Neural cell (in vitro differentiated cells): ENCODE results near the gene ZDHHC14. TPM values are rescaled to one million over a fixed set of nuclear protein-coding genes. Genes with fewer than 3 reads are reported as not detected.

Source experiments
- H2AFZ ChIP-seq: fragments of 200-600, 300-800 bp; sonication (generic), shearing (Covaris generic); 2 replicates; pipeline ENCODE4 v1.6.0; 2014; ENCODE audit warnings: low read depth, mild to moderate bottlenecking, antibody characterized with exemption, low read length, moderate library complexity
- H3F3A ChIP-seq: fragments of 200-600 bp; shearing (Covaris generic); 2 replicates; pipeline ENCODE4 v1.6.1; 2016; ENCODE audit warnings: mild to moderate bottlenecking, moderate library complexity, mixed read lengths, antibody characterized with exemption, low read length; ENCODE audit not compliant: insufficient read depth, poor library complexity, severe bottlenecking
- H3K27ac ChIP-seq: fragments of 200-600, 300-800 bp; sonication (generic), shearing (Covaris generic); 2 replicates; pipeline ENCODE4 v1.5.1; 2014; ENCODE audit warnings: mild to moderate bottlenecking, low read length, moderate library complexity
- H3K27me3 ChIP-seq: fragments of 300-800, 200-600 bp; sonication (generic), shearing (Covaris generic); 2 replicates; pipeline ENCODE4 v1.6.0; 2014; ENCODE audit warnings: mild to moderate bottlenecking, low read depth, low read length, moderate library complexity; ENCODE audit not compliant: insufficient read depth
- H3K36me3 ChIP-seq: fragments of 300-800, 200-600 bp; sonication (generic), shearing (Covaris generic); 2 replicates; pipeline ENCODE4 v1.5.1; 2014; ENCODE audit warnings: mild to moderate bottlenecking, antibody characterized with exemption, low read length, moderate library complexity; ENCODE audit not compliant: insufficient read depth
- H3K4me2 ChIP-seq: fragments of 300-800, 200-600 bp; sonication (generic), shearing (Covaris generic); 2 replicates; pipeline ENCODE4 v1.6.0; 2014; ENCODE audit warnings: mild to moderate bottlenecking, low read length
- H3K4me3 ChIP-seq: fragments of 300-800, 200-600 bp; sonication (generic), shearing (Covaris generic); 2 replicates; pipeline ENCODE4 v1.5.1; 2014; ENCODE audit warnings: mild to moderate bottlenecking, low read length, moderate library complexity
- H3K79me2 ChIP-seq: fragments of 200-600 bp; shearing (Covaris generic); replicated peaks from 2 replicates; pipeline ENCODE4 v1.6.0; 2014; ENCODE audit warnings: mild to moderate bottlenecking, low read length, moderate library complexity; ENCODE audit not compliant: insufficient read depth
- H3K9ac ChIP-seq: fragments of 300-800, 200-600 bp; sonication (generic), shearing (Covaris generic); 2 replicates; pipeline ENCODE4 v1.6.1; 2016; ENCODE audit warnings: mild to moderate bottlenecking, low read length, mixed read lengths
- H3K9me2 ChIP-seq: fragments of 200-600 bp; shearing (Covaris generic); 2 replicates; pipeline ENCODE4 v1.6.1; 2016; ENCODE audit warnings: mild to moderate bottlenecking, low read length, mixed read lengths; ENCODE audit not compliant: insufficient read depth
- H3K9me3 ChIP-seq: fragments of 200-600, 300-800 bp; sonication (generic), shearing (Covaris generic); 2 replicates; pipeline ENCODE4 v1.6.1; 2016; ENCODE audit warnings: mild to moderate bottlenecking, mixed run types, low read length, moderate library complexity, mixed read lengths
- H4K20me1 ChIP-seq: fragments of 200-600 bp; shearing (Covaris generic); 2 replicates; pipeline ENCODE4 v1.6.1; 2016; ENCODE audit warnings: mild to moderate bottlenecking, mixed run types; ENCODE audit not compliant: insufficient read depth
- CTCF ChIP-seq: fragments of 450-650 bp; IDR thresholded peaks from 2 replicates; pipeline ENCODE4 v1.5.1; 2014; ENCODE audit warnings: antibody characterized with exemption, mild to moderate bottlenecking, moderate library complexity; ENCODE audit not compliant: poor library complexity, severe bottlenecking
- EP300 ChIP-seq: fragments of 450-650 bp; conservative IDR thresholded peaks from 2 replicates; pipeline ENCODE4 v1.6.1; 2014; ENCODE audit warnings: antibody characterized with exemption, mild to moderate bottlenecking, moderate library complexity; ENCODE audit not compliant: poor library complexity, severe bottlenecking
- EZH2 ChIP-seq: fragments of 200-600, 300-800 bp; shearing (Covaris generic), sonication (generic); IDR thresholded peaks from 2 replicates; pipeline ENCODE4 v1.6.1; 2014; ENCODE audit warnings: antibody characterized with exemption, low read length, borderline replicate concordance, mild to moderate bottlenecking; ENCODE audit not compliant: insufficient read depth, poor library complexity, severe bottlenecking
- MXI1 ChIP-seq: fragments of 450-650 bp; conservative IDR thresholded peaks from 2 replicates; pipeline ENCODE4 v1.6.1; 2014; ENCODE audit warnings: antibody characterized with exemption, mild to moderate bottlenecking; ENCODE audit not compliant: poor library complexity, severe bottlenecking
- POLR2AphosphoS5 ChIP-seq: IDR thresholded peaks from 2 replicates; pipeline ENCODE4 v1.6.1; 2012
- RAD21 ChIP-seq: fragments of 450-650 bp; conservative IDR thresholded peaks from 2 replicates; pipeline ENCODE4 v1.6.1; 2014; ENCODE audit warnings: antibody characterized with exemption, mild to moderate bottlenecking, moderate library complexity
- REST ChIP-seq: IDR thresholded peaks from 2 replicates; pipeline ENCODE4 v1.6.1; 2012; ENCODE audit warnings: borderline replicate concordance
- SMC3 ChIP-seq: fragments of 450-650 bp; conservative IDR thresholded peaks from 2 replicates; pipeline ENCODE4 v1.6.1; 2014; ENCODE audit warnings: antibody characterized with exemption, mild to moderate bottlenecking, moderate library complexity; ENCODE audit not compliant: poor library complexity
- TAF1 ChIP-seq: IDR thresholded peaks from 2 replicates; pipeline ENCODE4 v1.6.1; 2012; ENCODE audit warnings: low read depth
- polyA plus RNA-seq: library from polyadenylated mRNA; depleted of rRNA; stranded (reverse); fragments of >200 nt; gene quantifications from 2 replicates; pipeline ENCODE4 v1.2.3, GENCODE V29; 2014

ZDHHC14 gene
- polyA plus RNA-seq, 1 donor from 2014 or later: 4.1 TPM

- H3K4me3 ChIP-seq: no peak overlapping the region
- H3K4me2 ChIP-seq: no peak overlapping the region
- no peaks in the 10 kb centered on the region for H3K79me2 ChIP-seq
- H3K9me2 ChIP-seq: no peaks in the 10 kb centered on the region
- no peak for TF ChIP-seq RAD21
- no peak for TF ChIP-seq TAF1
- no peak for TF ChIP-seq EP300
- TF ChIP-seq SMC3: no peak
- TF ChIP-seq CTCF: no peak
- no peak for TF ChIP-seq REST
- TF ChIP-seq MXI1: no peak
- TF ChIP-seq EZH2: no peak
- no peak for TF ChIP-seq POLR2AphosphoS5
- no peaks in the 10 kb centered on the region for H3F3A ChIP-seq
- H4K20me1 ChIP-seq: no peaks in the 10 kb centered on the region
- H3K36me3 ChIP-seq: no peaks in the 10 kb centered on the region
- no peaks in the 10 kb centered on the region for H3K27me3 ChIP-seq
- H2AFZ ChIP-seq: no peak overlapping the region
- no peak overlapping the region for H3K9ac ChIP-seq
- no peaks in the 10 kb centered on the region for H3K9me3 ChIP-seq
- no peak overlapping the region for H3K27ac ChIP-seq
Measured at GRCh38 chr6:157615420-157615769, 234.4 kb downstream of the ZDHHC14 start.

GRCh38 chr6:157615951-157616350, 235.0 kb downstream of the ZDHHC14 start:
- no peaks in the 10 kb centered on the region for H3K27me3 ChIP-seq
- H3K79me2 ChIP-seq: no peaks in the 10 kb centered on the region
- H3K9me2 ChIP-seq: no peaks in the 10 kb centered on the region
- no peaks in the 10 kb centered on the region for H3K36me3 ChIP-seq
- H4K20me1 ChIP-seq: no peaks in the 10 kb centered on the region
- no peaks in the 10 kb centered on the region for H3F3A ChIP-seq
- H3K4me2 ChIP-seq: no peak overlapping the region
- no peak overlapping the region for H2AFZ ChIP-seq
- no peak overlapping the region for H3K9ac ChIP-seq
- no peak for TF ChIP-seq MXI1
- TF ChIP-seq SMC3: no peak
- no peak for TF ChIP-seq REST
- TF ChIP-seq CTCF: no peak
- no peak for TF ChIP-seq TAF1
- TF ChIP-seq EP300: no peak
- TF ChIP-seq RAD21: no peak
- no peak for TF ChIP-seq POLR2AphosphoS5
- TF ChIP-seq EZH2: no peak
- no peak overlapping the region for H3K27ac ChIP-seq
- H3K4me3 ChIP-seq: no peak overlapping the region
- H3K9me3 ChIP-seq: no peaks in the 10 kb centered on the region
